Activated CD8-positive, alpha-beta memory T cell treated with anti-CD3 and anti-CD28 coated beads, Interleukin-2, amount 50 U/mL, for 48 hours (primary cell): ENCODE data around the gene FOXD4L4.
A peak's percentile ranks its signal among the peaks of the same experiment; 100 is the strongest.
"Not testable (repeated sequence)": the region's sequence is repeated elsewhere in the genome, so short reads cannot be mapped to it uniquely, and the experiment has no call there.

ENCODE experiments used
- DNase-seq: peaks from one replicate; pipeline ENCODE4 v3.0.0-alpha.2; 2020

The FOXD4L4 gene

DNA sequence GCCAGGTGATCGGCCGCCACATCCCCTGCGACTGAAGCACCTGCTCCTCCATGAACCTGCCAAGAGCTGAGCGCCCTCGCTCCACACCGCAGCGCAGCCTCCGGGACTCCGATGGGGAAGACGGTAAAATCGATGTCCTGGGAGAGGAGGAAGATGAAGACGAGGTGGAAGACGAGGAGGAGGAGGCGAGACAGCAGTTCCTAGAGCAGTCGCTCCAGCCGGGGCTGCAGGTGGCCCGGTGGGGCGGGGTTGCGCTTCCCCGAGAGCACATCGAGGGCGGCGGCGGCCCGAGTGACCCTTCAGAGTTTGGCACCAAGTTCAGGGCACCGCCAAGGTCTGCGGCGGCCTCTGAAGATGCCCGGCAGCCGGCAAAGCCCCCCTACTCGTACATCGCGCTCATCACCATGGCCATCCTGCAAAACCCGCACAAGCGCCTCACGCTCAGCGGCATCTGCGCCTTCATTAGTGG lies at the start of gene FOXD4L4:
Gene FOXD4L4, plus strand, starts transcription at position 51 of the 469 bp plus-strand sequence. Its CDS starts 0 bp downstream, at position 51.
- DNase-seq: peak; percentile 47

DNA sequence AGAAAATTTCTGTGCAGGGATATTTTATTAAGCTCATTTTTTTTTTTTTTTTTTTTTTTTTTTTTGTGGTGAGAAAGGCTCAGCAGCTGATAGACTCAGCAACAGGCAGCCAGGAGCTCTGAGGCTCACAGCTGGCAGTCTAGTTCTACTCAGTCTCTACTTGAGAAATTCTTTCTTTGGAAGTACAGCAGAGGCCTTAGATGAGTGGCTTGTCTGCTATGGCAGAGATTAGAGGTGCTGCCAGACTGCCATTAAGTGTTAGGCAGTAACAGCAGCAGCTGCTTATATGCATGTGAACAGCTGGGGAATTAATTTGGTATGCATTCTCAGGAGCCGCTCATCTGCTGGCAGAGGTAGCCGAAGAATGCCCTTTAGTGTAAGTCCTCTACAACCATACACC lies 33.4 kb upstream of the FOXD4L4 start:
- not testable (repeated sequence) for DNase-seq

DNA sequence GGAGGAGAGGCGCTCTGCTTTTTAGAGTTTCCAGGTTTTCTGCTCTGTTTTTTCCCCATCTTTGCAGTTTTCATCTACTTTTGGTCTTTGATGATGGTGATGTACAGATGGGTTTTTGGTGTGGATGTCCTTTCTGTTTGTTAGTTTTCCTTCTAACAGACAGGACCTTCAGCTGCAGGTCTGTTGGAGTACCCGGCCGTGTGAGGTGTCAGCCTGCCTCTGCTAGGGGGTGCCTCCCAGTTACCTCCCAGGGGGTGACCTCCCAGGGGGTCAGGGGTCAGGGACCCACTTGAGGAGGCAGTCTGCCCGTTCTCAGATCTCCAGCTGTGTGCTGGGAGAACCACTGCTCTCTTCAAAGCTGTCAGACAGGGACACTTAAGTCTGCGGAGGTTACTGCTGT lies 22.5 kb upstream of the FOXD4L4 start:
- DNase-seq: not testable (repeated sequence)

DNA sequence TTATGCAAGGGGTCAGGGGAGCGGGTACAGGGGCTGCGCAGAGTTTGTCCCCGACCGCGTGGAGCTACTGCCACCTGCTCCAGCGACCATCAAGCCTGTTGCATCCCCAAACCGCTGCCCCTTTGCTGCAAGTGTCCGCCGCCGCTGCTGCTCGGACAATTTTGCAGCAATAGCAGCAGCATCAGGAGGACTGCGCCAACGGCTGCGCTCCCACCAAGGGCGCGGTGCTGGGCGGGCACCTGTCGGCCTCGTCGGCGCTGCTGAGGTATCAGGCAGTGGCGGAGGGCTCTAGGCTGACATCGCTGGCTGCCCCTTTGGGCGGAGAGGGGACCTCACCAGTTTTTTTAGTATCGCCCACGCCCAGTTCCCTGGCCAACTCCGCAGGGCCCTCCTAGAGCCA lies 1.2 kb downstream of the FOXD4L4 start:
- not testable (repeated sequence) for DNase-seq
